Measurements from ENCODE around the gene MEGF11. TPM values are rescaled to one million over a fixed set of nuclear protein-coding genes. Genes with fewer than 3 reads are reported as not detected.

The MEGF11 gene
- total RNA-seq, 2 experiments from 2014 or later, result 3.3 to 6.8 TPM

DNA sequence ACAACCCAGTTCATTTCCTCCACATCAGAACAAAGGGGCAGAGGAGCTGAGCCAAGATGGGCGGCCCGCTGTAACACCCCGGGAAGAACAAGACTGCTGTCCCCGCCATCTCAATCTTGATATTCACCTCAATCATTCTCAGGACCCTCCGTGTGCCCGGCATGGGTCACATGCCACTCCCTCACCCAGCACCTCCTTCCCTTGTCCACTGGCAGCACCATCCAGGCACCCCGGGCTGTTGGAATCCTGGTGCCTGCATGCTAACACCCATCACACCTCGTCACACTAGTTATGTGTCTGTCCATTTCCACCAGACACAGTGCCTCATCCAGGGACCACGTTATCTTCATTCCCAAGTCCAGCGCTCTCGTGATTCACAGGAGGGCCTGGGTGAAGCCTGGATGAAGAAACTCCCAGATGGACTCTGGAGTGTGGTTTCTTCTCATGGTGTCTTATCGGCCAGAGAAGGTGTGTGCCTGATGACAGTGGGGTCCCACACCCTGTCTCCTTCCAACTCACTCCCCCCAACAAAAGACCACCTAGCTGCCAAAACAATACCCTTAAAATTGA is 16.7 kb downstream of the MEGF11 start:
- no peak for DNase-seq (ENCODE audit: low spot score)
- Histone ChIP-seq H3K27ac (ENCODE audit: low read depth, low read length, poor library complexity, severe bottlenecking) (no peak overlapping the region), H3K4me3 (ENCODE audit: low read depth, low read length, poor library complexity, severe bottlenecking) (no peak overlapping the region), H3K36me3 (ENCODE audit: insufficient read depth, low read length) (no peaks in the 10 kb centered on the region), H3K4me1 (ENCODE audit: insufficient read depth, low read length, poor library complexity, severe bottlenecking) (peaks cover 7% of the 10 kb centered on the region), H2AFZ (ENCODE audit: low read length) (no peak overlapping the region), H4K20me1 (ENCODE audit: insufficient read depth, low read length) (no peaks in the 10 kb centered on the region), H3K4me2 (ENCODE audit: low read length) (no peak overlapping the region), H3K9me2 (ENCODE audit: insufficient read depth, low read length) (no peaks in the 10 kb centered on the region), H3K79me2 (ENCODE audit: insufficient read depth, low read depth, low read length) (no peaks in the 10 kb centered on the region), H3K9me3 (ENCODE audit: low read length) (no peaks in the 10 kb centered on the region)
- intact Hi-C loops (cut with micrococcal nuclease; ENCODE audit: unreplicated experiment), result no loop called here
- no peak for TF ChIP-seq EZH2phosphoT487 (IDR thresholded peaks at IDR 0.05; ENCODE audit: borderline replicate concordance, low read depth, low read length)
- TF ChIP-seq, protein P1, sequence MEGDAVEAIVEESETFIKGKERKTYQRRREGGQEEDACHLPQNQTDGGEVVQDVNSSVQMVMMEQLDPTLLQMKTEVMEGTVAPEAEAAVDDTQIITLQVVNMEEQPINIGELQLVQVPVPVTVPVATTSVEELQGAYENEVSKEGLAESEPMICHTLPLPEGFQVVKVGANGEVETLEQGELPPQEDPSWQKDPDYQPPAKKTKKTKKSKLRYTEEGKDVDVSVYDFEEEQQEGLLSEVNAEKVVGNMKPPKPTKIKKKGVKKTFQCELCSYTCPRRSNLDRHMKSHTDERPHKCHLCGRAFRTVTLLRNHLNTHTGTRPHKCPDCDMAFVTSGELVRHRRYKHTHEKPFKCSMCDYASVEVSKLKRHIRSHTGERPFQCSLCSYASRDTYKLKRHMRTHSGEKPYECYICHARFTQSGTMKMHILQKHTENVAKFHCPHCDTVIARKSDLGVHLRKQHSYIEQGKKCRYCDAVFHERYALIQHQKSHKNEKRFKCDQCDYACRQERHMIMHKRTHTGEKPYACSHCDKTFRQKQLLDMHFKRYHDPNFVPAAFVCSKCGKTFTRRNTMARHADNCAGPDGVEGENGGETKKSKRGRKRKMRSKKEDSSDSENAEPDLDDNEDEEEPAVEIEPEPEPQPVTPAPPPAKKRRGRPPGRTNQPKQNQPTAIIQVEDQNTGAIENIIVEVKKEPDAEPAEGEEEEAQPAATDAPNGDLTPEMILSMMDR (conservative IDR thresholded peaks at IDR 0.05; ENCODE audit: low read length), result no peak
- POLR2A ChIA-PET, result interaction anchor here (0.7 kb wide), 1 partner anchor 58 kb away, joined by 3 read pairs; no protein-coding TSS in a partner anchor
- no TSS peak for BruUV-seq (replicated peaks)
- CTCF ChIA-PET (ENCODE audit: unreplicated experiment), result no interaction called here

DNA sequence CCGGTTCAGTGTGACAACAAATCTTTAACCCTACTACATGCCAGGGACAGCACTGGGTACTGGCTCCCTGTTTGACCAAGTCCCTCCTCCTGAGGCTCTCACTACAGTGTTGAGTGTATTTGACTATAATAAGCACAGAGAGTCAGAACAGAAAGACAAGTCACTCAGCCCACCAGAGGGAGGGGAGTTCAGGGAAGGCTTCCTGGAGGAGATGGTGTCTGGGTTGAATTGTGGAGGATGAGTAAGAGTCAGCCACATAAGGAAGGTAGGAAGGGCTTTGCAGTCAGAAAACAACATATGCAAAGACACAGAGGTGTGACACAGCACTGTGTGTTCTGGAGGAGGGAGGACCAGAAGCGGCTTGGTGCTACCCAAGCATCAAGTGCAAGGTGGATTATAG is 17.7 kb downstream of the MEGF11 start:
- Histone ChIP-seq H3K4me2 (ENCODE audit: low read length) (no peak overlapping the region), H3K4me3 (ENCODE audit: low read depth, low read length, poor library complexity, severe bottlenecking) (no peak overlapping the region), H3K36me3 (ENCODE audit: insufficient read depth, low read length) (no peaks in the 10 kb centered on the region), H4K20me1 (ENCODE audit: insufficient read depth, low read length) (no peaks in the 10 kb centered on the region), H3K9me2 (ENCODE audit: insufficient read depth, low read length) (no peaks in the 10 kb centered on the region), H3K27ac (ENCODE audit: low read depth, low read length, poor library complexity, severe bottlenecking) (no peak overlapping the region), H3K9me3 (ENCODE audit: low read length) (no peaks in the 10 kb centered on the region), H2AFZ (ENCODE audit: low read length) (no peak overlapping the region), H3K4me1 (ENCODE audit: insufficient read depth, low read length, poor library complexity, severe bottlenecking) (peaks cover under 1% of the 10 kb centered on the region), H3K79me2 (ENCODE audit: insufficient read depth, low read depth, low read length) (no peaks in the 10 kb centered on the region)
- ChIA-PET CTCF (ENCODE audit: unreplicated experiment) (no interaction called here), POLR2A (no interaction called here)
- no TSS peak for BruUV-seq (replicated peaks)
- TF ChIP-seq EZH2phosphoT487 (IDR thresholded peaks at IDR 0.05; ENCODE audit: borderline replicate concordance, low read depth, low read length), result no peak
- TF ChIP-seq, protein P1 (conservative IDR thresholded peaks at IDR 0.05; ENCODE audit: low read length), result no peak
- no peak for DNase-seq (ENCODE audit: low spot score)
- intact Hi-C loops (cut with micrococcal nuclease; ENCODE audit: unreplicated experiment), result no loop called here

DNA sequence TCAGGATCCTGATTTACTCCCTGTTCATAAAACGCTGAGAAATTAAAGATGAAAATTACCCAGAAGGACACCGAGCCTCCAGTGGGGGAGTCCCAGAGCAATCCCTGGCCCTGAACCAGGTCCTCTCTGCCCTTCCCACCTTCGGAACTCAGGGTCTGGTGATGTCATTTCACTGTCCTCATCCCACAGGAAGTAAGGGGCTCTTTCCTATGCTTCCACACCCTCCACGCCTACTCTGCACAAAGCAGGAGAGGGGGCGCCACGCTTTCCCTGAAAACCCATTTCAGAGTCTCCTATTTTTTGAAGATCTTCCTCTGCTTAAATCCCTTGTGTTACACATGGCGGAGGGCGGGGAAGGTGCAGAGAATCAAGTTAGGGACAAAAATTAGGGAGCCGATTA is 18.8 kb downstream of the MEGF11 start:
- no peak overlapping the region for H3K4me2 ChIP-seq (ENCODE audit: low read length)
- no peak overlapping the region for H3K4me3 ChIP-seq (ENCODE audit: low read depth, low read length, poor library complexity, severe bottlenecking)
- H2AFZ ChIP-seq (ENCODE audit: low read length), result no peak overlapping the region
- no peak overlapping the region for H3K27ac ChIP-seq (ENCODE audit: low read depth, low read length, poor library complexity, severe bottlenecking)
- no peaks in the 10 kb centered on the region for H3K79me2 ChIP-seq (ENCODE audit: insufficient read depth, low read depth, low read length)
- H3K4me1 ChIP-seq (ENCODE audit: insufficient read depth, low read length, poor library complexity, severe bottlenecking), result peaks cover 8% of the 10 kb centered on the region
- BruUV-seq (replicated peaks), result no TSS peak
- intact Hi-C loops (cut with micrococcal nuclease; ENCODE audit: unreplicated experiment), result no loop called here
- no peaks in the 10 kb centered on the region for H3K9me2 ChIP-seq (ENCODE audit: insufficient read depth, low read length)
- H4K20me1 ChIP-seq (ENCODE audit: insufficient read depth, low read length), result no peaks in the 10 kb centered on the region
- TF ChIP-seq, protein P1 (conservative IDR thresholded peaks at IDR 0.05; ENCODE audit: low read length), result no peak
- no peak for TF ChIP-seq EZH2phosphoT487 (IDR thresholded peaks at IDR 0.05; ENCODE audit: borderline replicate concordance, low read depth, low read length)
- POLR2A ChIA-PET, result no interaction called here
- CTCF ChIA-PET (ENCODE audit: unreplicated experiment), result no interaction called here
- DNase-seq (ENCODE audit: low spot score), result no peak
- H3K9me3 ChIP-seq (ENCODE audit: low read length), result no peaks in the 10 kb centered on the region
- H3K36me3 ChIP-seq (ENCODE audit: insufficient read depth, low read length), result no peaks in the 10 kb centered on the region
